GM21367 (cell line): ENCODE results near the gene ZNF705A.
"Not testable (repeated sequence)": the region's sequence is repeated elsewhere in the genome, so short reads cannot be mapped to it uniquely, and the experiment has no call there.

Experiments used
- ATAC-seq: cut with Tn5 transposase; IDR thresholded peaks from one replicate; pipeline ENCODE4 v1.9.1; 2021; ENCODE audit not compliant: unreplicated experiment

Gene ZNF705A

DNA sequence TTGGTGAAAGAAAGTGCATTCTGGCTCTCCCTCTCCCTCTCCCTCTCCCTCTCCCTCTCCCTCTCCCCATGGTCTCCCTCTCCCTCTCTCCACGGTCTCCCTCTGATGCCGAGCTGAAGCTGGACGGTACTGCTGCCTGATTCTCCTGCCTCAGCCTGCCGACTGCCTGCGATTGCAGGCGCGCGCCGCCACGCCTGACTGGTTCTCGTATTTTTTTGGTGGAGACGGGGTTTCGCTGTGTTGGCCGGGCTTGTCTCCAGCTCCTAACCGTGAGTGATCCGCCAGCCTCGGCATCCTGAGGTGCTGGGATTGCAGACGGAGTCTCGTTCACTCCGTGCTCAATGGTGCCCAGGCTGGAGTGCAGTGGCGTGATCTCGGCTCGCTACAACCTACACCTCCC, 26.5 kb downstream of the ZNF705A start:
- not testable (repeated sequence) for ATAC-seq

DNA sequence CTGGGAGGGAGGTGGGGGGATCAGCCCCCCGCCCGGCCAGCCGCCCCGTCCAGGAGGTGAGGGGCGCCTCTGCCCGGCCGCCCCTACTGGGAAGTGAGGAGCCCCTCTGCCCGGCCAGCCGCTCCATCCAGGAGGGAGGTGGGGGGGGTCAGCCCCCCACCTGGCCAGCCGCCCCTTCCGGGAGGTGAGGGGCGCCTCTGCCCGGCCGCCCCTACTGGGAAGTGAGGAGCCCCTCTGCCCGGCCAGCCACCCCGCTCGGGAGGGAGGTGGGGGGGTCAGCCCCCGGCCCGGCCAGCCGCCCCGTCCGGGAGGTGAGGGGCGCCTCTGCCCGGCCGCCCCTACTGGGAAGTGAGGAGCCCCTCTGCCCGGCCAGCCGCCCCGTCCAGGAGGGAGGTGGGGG, 27.4 kb downstream of the ZNF705A start:
- not testable (repeated sequence) for ATAC-seq

DNA sequence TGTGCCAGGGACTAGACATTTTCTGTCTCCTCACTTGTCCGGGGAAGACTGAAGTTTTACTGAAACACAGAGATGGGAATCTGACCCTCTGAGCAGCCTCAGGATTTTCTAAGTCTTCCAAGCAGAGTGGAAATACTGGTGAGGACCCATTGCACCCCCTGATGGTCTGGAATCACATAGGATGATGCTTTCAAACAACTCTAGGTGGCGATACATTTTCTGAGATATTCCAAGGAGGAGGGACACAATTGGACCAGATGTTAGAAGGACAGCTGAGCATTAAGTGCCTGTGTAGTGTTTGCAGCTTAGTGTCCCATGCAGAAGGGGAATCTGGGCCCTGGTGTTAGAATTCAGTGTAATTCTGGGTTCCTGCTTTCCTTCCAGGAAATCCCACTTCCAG, 31.3 kb downstream of the ZNF705A start:
- not testable (repeated sequence) for ATAC-seq

DNA sequence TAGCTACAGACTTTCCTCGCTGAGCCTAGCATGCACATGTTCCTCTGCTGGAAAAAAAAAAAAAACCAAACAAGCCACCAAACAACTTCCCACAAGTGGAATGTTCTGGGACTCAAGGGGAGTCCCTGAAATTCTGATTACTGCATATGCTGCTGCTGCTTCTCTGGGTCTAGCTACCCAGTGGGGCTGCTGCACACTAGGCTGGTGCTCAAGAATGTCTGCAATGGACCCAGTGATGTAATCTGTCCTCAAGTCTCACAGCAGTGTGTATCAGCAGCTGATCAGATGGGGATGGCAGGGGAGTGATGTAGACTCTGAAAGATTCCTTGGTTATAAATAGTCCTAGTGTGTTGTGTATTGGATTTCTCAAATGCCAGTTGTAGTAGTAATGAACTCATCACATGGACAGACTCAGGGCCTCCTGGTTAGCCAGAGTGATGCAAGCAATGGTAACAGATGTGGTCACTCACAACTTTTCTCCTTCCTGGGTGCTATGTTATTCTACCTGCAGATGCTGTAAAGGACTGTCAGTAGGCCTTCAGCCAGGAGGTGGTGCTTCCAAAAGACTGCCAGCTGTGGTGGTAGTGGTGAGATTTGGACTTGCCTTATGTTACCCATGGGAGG, 41.0 kb downstream of the ZNF705A start:
- ATAC-seq = not testable (repeated sequence)

DNA sequence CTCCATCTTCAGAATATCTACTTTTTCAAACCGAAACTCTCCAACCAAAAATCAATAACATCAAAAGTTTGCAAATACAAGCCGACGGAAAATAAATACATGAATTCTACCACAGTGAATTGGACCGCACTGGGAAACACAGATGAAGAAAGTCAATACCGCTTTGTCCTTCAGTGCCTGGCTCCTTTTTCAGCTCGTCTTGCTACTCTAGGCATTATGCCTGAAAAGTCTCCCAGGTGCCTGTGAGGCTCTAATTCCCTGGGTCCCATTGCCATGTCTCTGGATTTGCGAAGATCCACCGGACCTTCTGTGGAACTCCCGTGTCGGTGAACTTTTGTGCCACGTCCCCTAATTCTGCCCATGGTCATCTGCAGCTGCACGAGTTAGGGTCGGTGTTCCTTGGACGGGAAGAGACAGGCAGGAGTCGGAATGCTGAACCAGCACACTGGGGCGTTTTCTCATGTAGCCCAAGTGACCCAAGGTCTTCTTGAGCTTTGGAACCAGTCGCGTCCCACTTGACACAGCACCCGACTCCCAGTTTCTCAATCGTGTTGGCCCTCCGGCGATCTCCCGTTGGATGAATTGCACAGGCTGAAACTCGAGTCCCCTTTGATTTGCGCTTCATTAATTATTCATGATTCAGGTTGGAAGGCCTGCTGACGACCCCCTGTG, 62.0 kb downstream of the ZNF705A start:
- not testable (repeated sequence) for ATAC-seq

DNA sequence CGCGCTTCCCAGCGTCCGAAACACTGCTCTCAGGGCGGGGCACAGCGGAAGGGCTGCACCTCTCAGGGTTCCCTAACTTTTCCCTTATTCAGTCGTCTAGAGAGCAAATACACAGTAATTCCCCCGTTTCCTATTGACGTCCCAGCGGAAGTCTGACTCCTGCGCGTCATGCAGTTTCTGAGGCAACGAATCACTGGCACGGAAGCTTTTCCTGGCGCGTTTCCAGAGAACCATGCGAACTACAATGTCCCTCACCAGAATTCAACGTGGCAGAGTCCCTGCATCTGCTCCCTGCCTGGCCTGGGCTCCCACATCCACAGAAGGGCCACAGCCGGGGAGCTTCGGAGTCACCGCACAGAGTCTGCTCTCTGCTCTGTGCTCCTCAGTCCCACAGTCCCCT, 64.6 kb downstream of the ZNF705A start:
- not testable (repeated sequence) for ATAC-seq

DNA sequence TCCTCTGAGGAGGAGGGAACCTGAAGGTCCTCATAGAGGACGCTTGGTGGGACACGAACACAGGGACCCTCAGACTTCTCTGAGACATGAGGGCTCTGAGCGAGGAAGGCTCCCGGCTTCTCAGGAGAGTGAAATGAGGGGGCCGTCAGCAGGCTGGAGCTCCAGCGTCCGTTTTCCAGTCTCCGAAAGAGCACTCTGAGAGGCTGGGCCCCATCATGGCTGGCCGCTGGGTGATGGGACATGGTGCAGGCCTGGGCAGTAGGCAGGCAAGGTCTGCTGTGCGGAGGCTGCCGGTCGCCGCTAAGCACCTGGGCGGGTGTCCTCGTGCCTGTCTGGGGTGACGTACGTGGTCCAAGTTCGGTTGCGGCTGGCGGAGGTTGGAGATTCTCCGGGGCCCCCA, 65.0 kb downstream of the ZNF705A start:
- ATAC-seq = not testable (repeated sequence)

DNA sequence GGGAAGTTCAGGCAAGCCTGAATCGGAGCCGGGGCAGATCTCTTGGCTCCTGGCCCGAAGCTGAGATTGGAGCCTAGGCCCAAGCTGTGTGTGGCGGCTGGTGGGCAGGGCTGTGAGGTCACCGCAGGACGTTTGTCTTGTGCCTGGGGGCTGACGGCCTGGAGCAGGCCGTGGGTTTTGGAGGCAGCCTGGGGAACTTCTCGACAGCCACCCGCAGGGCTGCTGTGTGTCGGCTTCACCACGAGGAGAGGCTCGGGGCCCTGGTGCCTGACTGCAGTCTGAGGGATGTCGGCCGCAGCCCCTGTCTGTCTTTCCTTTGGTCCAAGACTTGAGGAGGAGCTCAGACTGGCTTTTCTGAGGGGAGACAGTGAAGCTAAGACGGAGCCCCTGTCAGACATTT, 65.5 kb downstream of the ZNF705A start:
- ATAC-seq = not testable (repeated sequence)

DNA sequence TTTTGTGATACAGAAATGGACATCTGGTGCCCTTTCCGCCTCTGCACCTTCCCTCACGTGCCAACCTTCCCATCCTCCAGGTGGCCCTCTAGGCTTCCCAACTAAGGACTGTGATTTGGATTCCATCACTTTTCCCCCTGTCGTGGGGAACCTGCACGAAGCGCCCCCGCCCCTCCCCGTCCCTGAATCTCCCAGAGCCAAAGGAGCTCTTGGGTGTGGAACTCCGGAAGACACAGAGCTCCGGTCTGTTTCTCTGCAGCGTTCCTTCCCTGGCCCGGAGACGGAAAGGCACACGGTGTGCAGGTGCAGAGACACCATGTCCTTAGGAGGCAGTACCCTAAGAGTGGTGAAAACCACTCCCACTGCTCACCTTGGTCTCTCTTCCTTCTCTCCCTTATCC, 66.8 kb downstream of the ZNF705A start:
- not testable (repeated sequence) for ATAC-seq

DNA sequence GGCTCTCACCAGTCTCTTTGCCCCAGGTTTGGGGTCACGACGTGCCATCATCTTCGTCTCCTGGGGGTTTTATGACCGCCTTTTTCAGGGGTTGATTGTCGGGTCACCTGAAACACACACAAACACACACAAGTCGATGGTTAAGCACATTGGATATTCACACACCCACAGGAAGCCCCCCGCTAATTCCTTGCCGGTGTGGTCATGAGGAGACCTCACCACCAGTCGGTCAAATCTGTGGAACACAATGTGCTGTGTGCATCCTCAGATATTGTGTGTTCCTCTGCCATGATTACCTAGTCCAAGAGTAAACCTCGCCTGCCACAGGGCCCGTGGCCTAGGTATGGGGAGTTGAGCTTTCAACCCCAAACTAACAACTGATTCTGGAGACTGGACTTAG, 68.0 kb downstream of the ZNF705A start:
- ATAC-seq = not testable (repeated sequence)

DNA sequence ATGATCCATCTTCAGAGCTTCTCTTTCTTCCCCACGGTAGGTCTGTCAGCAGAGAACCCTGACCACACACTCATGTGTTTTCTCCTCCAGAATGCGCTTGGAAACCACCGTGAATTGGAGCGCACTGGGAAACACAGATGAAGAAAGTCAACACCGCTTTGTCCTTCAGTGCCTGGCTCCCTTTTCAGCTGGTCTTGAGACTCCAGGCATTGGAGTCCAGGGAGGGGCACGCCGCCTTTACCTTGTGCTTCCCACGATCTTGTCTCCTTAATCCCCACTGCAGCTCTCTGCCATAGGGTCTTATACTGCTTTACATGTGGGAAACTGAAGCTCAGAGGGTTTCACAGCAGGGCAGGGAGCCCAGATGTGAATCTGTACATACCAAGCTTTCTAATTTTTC, 69.5 kb downstream of the ZNF705A start:
- no peak for ATAC-seq

DNA sequence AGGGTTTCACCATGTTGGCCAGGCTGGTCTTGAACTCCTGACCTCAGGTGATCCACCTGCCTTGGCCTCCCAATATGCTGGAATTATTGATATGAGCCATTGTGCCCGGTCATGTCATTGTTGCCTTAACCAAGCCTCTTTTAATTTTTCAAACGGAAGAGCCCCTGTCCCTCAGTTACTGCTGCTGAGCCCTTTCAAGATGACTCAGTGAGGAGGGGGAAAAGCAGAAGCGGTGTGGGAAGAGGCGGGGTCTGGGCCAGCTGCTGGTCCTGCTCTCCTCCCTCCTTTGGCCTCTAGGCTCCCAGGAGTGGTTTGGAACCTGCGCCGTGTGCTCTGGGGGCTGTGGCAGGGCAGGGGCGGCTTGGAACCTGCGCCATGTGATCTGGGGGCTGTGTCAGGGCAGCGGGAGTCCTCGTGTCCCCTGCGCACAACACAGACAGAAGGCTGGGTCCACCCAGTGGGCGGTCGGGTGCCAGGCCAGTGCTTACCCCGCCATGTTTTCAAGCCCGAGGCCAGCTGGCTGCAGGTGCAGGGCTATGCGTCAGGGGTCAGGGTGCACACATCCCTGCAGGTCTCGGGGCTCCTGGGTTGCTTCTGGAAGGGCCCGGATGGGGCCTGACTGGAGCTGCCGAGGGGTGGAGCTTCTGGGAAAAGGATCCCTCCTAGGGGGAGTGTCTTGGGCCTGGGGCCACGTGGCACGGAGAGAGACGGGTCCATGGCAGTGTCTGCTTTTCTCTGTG, 70.3 kb downstream of the ZNF705A start, which contains the start of gene FAM90A1:
Gene FAM90A1 (minus strand): TSS at position 627 of the 740 bp plus-strand sequence. CDS start 2,786 bp downstream, outside the sequence.
- ATAC-seq = not testable (repeated sequence)

DNA sequence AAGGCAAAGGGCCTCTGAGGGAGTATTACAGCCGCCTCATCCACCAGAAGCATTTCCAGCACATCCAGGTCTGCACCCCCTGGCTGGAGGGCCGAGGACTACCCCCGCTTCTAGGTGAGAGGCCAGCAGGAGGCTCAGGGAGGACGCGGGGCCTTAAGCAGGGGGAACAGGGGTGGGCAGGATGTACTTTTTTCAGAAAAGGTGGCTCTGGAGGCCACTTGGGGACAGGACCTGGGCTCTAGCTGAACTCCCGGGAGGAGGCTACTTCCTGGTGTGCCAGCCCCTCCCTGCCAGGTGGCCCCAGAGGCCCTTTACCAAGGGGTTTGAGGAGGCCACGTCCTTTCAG, 70.9 kb downstream of the ZNF705A start:
- ATAC-seq = not testable (repeated sequence)

DNA sequence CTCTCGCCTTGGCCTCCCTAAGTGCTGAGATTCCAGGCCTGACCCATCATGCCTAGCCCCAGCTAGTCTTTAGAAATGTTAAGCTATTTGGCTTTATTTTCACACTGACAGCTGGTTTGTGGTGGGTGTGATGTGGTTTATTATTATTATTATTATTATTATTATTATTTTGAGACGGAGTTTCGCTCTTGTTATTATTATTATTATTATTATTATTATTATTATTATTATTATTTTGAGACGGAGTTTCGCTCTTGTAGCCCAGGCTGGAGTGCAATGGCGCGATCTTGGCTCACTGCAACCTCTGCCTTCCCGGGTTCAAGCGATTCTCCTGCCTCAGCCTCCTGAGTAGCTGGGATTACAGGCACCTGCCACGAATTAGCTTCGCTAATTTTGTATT, 71.8 kb downstream of the ZNF705A start:
- ATAC-seq = not testable (repeated sequence)

DNA sequence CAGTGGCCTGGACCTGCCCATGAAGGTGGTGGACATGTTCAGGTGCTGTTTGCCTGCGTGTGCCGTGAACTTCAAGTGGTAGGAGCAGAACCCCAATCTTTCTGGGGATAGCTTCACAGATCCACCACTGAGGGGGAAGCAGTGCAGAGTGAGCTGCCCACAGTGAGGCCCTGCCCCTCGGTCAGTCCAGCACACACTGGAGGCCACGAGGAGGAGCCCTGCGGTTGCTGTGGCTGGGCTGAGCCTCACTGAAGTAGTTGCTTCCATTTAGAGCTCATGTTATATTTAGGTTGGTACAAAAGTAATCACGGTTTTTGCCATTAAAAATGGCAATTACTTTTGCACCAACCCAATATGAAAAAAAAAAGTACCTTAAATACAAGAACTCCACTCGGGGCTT, 72.7 kb downstream of the ZNF705A start:
- ATAC-seq = not testable (repeated sequence)
